NCI-H2107 treated with DMSO at 0.1 percent for 48 hours (cell line): ENCODE data around the gene NXF2B.
"Not testable (repeated sequence)": the region's sequence is repeated elsewhere in the genome, so short reads cannot be mapped to it uniquely, and the experiment has no call there.

Source experiments
- DNase-seq: peaks from one replicate; lab custom pipeline; 2025; ENCODE audit not compliant: unreplicated experiment; lab: John Stamatoyannopoulos, UW

The NXF2B gene, protein sequence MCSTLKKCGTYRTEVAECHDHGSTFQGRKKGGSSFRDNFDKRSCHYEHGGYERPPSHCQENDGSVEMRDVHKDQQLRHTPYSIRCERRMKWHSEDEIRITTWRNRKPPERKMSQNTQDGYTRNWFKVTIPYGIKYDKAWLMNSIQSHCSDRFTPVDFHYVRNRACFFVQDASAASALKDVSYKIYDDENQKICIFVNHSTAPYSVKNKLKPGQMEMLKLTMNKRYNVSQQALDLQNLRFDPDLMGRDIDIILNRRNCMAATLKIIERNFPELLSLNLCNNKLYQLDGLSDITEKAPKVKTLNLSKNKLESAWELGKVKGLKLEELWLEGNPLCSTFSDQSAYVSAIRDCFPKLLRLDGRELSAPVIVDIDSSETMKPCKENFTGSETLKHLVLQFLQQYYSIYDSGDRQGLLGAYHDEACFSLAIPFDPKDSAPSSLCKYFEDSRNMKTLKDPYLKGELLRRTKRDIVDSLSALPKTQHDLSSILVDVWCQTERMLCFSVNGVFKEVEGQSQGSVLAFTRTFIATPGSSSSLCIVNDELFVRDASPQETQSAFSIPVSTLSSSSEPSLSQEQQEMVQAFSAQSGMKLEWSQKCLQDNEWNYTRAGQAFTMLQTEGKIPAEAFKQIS

DNA sequence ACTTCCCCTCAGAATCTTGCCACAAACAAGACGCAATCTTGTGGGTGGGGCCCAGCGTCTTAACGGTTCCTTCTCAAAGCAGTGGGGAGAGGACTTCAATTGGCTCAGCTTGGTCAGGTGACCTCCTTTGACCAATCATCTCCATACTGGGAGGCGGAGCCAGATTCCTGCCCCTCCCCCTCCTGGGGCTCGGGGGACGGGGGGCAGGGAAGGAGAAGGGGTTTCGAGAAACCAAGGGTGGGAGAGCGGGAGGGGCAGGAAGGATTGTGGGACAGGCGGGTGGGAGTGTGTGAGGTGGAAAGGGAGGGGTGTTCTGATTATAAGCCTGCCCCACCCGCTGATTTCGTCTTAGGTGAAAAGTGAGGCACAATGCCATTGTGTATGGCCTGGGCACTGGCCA is at the start of gene NXF2B:
TSS of gene NXF2B (minus strand) at position 101 of the 400 bp plus-strand sequence. CDS start 59,972 bp downstream, outside the sequence.
- not testable (repeated sequence) for DNase-seq

DNA sequence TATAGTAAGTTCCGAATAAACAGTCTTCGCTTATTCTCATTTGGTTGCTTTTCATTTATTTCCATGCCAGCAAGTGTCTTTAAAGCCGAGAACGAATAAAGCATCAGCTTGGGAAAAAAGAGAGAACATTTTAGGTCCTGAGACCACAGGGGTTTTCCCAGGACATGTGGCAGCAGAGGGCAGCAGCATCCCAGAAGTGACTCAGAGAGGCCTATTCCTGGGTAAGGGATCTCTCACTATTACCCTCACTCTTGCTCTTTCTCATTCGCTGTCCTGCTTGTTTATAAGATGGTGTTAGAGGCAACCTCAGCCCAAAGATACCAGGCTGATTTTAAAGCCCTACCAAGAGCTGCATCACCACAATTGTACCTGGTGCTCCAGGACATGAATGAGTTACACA is 39.0 kb upstream of the NXF2B start:
- not testable (repeated sequence) for DNase-seq

DNA sequence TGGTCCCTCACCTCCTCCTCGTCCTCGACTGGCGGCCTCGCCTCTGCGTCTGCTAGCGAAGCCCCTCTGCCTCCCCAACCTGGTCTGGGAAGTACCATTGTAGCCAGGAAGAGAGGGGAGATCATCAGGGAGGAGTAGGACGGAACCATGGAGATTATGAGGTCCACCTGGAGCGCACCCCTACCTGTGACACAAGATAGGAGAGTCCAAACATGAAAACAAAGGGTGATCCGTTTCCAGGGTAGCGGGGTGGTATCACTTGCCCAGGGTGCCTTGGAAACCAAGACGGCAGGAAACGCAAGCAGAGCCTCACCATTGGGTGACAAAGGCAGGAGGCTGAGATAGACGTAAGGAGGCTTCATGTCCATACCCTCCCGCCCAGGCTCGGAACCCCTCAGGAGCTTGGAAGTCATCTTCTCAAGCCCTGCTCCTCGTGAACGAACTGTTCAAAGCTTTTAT is 32.0 kb upstream of the NXF2B start, which contains the start of gene TCP11X2:
TSS of gene TCP11X2 (minus strand) at position 51 of the 459 bp plus-strand sequence.
- DNase-seq: not testable (repeated sequence)

DNA sequence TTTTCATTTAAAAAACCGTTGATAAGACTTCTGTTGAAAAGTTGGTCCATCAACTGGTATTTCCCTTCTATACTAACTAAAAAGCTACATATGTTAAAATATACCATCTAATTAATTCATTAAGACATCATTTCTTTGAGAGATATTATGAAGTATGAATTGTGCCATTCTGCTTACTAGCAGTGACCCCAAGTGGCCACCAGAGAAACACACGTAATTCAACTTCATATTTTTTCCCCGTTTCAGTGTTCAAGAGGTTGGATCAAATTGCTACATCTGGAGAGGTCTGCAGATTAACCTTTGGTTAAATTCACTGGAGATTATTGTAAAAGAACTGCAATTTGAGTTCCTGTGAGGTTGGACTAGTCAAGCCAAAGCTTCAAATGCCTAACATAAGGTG is 30.4 kb upstream of the NXF2B start:
- not testable (repeated sequence) for DNase-seq

DNA sequence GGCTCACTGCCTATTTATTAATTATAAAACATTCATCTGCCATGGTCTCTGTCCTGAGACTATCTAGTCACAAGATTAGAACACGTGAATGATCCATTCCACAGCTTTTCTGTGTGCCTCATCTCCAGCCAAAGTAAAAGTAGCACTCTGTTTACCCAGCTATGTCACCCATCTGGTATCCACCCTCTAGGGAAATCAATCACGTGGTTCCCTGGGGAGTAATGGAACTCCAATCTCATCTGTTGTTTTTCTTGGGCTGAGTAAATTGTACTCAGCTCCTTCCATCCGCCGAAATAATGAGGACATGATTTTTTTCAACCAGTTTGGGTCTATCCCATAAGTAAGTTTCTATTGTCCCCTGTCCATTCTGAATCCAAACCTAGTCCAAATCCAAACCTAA is 18.8 kb upstream of the NXF2B start:
- DNase-seq: not testable (repeated sequence)

DNA sequence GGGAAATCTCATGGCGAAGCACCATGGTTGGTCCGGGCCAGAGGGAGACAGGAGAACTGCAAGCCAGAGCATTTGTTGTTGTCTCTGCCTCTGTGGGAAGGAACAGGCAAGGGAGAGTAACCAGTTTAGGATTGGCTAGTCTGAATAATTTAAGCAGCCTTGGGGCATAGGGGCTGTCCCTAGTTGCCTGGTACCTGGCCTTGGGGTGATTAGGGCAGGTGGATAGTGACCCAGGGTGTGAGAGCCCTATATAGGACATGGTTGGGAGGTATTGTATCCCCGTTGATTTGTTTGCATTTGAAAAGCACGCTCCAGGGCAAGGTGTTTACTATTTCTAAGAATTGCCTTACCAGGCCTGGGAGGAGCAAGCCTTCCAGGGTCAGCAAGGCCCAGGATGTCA is 25.3 kb downstream of the NXF2B start:
- not testable (repeated sequence) for DNase-seq

DNA sequence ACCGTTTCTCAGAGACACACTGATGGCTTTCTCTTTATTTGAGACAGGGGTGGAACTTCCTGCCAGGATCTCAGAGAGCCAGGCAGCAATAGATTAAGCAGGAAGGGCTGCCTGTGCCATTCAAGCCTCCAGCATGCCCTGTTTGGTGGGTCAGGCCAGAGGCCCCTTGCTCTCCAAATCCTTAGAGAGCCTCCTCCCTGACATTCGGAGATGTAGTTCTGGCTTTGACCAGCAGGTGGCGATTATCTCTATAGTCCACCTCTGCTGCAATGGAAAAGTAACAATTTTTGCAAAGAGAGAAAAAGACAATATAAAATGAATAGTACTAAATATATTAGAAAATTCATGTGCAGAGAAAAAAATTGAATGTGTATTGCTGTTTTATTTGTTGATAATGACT is 93.9 kb downstream of the NXF2B start:
- no peak for DNase-seq

DNA sequence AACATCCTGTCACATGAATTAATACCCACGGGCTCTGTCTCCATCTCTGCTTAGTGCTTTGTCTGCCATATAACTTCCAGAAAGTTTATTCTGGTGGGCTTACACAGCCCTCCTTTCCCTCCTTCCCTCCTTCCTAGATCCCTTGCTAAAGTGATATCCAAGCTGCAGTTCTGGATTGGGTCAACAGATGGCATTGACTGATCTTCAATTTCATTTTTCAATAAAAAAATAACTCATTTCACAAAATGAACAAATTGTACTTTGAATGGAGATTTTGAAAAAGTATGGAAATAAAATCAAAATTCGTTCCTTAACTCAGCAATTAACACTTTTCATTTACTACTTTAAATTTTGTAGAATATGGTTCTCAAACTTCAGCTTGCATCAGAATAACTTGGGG is 97.9 kb downstream of the NXF2B start:
- DNase-seq: no peak

DNA sequence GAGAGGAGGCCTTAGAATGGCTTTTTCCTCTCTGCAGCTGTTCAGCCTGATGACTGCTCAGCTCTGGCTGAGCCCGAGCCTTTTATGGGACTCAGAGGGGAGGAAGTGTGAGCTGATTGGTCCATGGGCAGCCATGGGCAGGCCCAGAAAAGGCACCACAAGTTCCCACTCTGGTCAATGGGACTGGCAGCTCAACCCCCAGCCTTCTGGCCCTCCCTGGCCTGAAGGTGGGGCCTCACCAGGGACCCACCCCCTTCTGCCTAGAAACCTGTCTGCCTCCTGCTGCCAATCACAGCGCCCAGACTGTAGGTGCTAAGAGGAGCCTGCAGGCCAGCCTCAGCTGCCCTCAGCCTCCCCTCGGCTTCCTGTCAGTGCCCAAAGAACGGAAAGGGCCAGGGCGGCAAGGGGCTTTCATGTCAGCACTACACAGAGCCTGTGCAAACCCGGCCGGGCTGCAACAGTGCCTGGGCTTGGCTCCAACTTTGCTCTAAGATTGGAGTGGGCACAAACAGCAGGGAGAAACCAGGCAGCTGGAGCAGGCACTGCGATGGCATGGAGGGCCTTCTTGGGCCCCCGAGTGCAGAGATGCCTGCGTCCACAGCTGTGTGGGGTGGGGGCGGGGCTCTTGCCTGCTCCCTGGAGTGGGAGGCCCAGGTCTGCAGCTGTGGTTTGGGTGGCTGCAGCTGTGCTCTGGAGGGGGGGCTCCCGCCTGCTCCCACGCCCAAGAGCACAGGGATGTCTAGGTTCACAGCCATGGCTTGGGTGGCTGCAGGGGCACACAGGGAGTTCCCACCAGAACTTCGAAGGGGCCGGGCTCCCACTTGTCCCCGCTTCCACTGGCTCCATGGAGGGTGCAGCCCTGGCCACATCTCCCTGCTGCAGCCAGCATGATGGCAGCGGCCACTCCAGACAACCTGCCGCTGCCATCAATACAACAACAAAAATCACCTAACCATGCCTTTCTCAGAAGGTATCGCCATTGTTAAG is 100.2 kb downstream of the NXF2B start:
- no peak for DNase-seq

DNA sequence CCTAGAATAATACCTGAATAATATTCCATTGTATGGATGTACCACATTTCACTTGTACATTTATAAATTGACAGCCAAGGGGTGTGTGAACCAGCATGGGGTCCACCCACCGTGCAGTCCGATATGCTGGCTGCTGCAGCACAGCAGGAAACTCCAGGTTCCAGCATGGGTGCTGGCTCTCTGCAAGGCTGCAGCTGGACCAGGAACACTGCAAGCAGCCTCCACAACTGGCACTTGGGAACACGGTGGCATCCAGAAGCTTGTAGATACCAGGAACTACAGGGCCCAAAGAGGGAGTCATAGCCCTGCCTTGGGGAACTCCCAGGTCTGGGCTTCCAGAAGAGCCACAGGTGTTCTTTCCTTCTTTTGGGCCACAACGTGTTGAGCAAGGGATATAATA is 101.6 kb downstream of the NXF2B start:
- no peak for DNase-seq
